HS-5 (cell line): ENCODE data around the gene CCDC177.

Source experiments
- DNase-seq: peaks from one replicate; pipeline ENCODE4 v3.0.0-alpha.2; 2012; ENCODE audit warnings: low read depth

CCDC177 gene

DNA sequence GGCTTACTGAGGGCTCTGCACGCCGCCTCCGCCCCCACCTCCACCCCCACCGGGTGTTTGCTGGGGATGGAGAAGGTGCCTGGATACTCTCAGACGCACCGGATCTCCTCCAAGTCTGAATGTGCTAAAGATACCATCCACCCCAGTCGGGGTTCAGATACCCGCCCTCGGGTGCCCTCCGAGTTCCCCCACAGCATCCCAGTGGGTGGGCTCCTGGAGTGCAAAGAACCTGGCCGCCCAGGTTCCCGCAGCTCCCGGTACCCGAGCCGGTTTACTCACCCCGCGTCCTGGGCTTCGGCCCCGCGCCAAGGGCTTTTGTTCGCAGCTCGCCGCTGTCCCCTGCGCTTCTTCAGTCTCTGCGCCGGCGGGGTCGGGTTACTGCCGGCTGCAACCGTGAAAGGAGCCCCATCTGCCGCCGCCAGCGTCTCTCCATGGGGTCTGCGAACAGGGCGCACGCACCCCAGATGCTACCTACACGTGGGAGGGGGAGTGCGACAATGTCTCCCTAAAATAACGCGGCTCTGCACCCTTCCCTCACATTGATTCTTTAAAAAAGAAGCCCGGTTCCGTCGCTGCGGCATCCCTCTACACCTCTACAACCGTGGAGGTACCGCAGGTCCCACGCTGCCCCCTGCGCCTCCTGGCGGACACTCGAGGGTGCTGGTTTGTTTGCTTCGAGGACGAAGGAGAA lies at the start of gene CCDC177:
TSS of gene CCDC177 (minus strand) at position 609 of the 691 bp plus-strand sequence. CDS start 1,249 bp downstream, outside the sequence.
- no peak for DNase-seq

DNA sequence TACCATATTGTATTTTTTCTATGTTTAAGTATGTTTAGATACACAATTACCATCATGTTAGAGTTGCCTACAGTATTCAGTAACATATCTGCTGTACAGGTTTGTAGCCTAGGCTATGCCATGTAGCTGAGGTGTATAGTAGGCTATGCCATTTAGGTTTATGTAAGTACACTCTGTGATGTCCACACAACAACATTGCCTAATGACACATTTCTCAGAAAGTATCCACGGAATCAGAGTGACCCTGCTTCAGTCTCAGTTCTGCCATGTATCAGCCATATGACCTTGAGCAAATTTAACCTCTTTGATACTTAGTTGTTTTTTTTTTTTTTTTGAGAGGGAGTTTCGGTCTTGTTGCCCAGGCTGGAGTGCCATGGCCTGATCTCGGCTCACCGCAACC lies 49.5 kb upstream of the CCDC177 start:
- DNase-seq: no peak

DNA sequence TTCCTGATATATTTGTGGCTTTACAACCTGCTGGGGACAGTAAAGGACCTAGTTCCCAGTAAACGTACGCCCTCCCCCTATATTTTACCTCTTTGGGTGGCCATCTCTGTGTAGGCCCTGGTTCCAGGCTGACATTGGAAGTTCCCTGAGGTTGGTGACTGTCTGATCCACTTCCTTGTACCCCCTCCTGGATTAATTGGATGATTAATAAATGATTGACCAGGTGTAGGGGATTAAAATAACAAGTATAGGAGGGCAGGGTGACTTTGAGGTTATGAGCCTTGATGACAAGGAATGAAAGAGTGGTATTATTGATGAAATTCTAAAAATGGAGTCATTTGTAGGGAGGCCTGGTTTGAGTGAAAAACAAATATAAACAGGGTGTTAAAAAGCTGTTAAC lies 46.3 kb upstream of the CCDC177 start:
- no peak for DNase-seq

DNA sequence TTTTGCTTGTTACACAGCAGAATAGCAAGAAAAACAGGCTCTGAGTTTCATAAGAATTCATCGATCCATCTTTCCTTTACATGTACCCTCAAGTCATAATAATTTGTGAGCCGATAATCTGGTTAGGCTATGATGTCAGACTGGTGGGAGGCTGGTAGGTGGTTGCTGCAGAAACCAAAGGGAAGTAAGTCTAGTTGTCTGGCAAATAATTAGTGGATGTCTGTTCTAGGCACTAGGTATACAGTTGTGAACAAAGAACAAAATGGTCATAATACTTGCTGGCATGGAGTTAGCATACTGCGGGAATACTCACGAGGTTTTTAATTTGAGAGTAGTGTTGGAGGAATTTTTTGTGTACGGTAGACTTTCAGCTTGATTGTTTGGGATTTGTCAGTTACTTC lies 45.5 kb upstream of the CCDC177 start:
- no peak for DNase-seq

DNA sequence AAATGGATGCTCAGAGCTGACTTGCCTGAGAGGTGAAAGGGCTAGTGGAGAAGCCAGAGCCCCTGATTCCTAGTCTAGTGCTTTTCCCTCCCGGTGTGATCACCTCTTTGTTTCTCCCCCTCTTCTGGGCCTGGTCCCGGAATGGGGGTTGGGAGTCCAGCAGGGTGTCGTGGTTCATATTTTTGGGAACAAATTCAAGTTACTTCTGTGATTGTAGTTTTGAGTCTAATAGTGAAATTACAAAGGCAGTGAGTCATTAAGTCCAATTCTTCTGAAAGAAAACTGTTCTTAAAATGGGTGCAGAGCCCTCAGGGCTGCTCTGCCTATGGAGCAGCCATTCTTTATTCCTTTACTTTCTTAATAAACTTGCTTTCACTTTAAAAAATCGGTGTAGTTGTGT lies 44.3 kb upstream of the CCDC177 start:
- DNase-seq: no peak

DNA sequence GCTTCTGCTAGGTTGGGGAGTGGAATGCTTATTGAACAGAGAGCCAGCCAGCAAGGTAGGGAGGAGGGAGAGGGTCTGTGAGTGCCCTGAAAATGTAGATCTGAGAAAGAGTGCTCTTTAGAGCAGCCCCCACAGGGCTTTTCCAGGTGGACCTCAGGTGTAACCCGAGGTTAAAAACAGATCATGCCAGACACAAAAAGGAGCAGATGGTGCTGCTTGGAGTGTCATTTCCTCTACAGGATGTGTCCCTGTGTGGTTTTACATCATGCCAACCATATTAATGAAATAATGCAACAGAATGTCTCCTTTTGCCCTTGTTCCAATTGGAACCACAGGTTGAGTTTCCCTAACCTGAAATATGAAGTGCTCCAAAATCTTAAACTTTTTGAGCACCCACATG lies 43.1 kb upstream of the CCDC177 start:
- DNase-seq: no peak

DNA sequence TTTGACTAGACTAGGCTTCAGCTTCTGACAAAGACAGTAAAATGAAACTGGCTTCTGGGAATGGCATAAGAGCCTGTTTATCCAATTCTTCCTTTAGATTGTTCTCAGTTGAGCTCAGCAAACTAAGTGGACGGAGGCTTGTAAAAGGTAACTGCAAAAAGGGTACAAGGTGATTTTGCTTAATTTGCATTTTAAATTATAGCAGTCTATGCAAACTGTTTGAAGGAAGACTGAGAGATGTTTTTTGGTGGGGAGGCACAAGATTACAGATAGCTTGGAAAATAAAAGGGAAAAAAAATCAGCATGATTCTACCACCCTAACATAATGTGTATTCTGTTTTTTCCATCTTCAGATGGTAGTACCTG lies 41.7 kb upstream of the CCDC177 start:
- DNase-seq: no peak

DNA sequence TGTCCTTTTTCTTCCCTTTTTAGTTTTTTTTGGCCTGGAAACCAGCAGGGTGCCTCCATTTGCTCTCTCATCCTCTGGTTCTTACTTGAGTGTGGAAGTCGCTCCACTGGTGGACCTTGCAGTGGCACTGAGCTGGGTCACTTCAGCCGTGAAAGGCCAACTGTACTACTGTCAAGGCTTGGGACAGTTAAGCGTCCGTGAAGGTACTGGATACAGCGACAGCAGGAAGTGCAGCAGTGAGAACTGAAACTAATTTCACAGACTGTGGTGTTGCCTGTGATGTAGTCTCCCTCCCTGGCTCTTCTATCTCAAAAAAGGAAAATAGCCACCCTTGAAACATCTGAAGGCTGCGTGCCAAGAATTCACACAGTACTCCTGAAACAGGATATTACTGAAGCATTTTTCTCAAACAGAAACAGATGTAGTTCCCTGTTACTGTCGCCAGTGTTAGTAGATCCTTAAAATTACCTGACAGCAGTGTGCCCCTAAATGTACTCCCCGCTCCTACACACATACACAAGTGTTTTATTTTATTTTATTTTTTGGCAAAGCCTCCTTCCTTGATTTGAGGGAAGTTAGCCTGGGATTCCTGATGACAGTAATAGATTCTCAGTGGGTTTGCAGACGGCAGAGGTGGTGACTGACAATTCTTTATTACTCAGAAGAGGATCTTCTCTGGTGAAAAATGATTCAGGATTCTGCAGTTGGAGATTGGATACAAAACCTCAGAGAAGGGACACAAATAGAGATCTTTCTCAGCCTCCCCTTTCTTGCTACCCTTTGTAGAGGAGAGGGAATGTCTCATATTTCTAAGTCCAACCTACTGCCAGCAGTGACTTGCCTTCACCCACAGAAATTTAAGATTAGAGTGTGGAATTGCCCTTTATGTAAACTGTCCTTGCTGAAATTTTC lies 41.1 kb upstream of the CCDC177 start:
- peak; percentile 60 for DNase-seq

DNA sequence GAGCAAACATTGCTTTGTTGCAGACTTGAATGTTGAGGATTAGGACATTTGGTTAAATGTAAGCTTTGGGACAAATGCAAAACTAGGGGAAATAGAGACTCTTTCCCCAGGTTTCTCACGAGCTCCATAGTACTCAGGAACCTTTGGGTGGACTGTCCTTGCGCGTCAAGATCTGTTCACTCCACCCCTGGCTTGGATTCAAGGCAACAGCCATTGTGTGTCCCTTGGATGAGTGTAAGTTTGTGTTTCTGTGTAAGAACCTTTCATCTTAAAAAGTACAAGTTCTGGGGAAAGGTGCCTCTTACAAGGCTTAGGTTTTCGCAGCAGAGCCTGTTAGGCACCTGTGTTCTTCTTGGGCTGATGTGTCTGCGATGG lies 40.4 kb upstream of the CCDC177 start:
- no peak for DNase-seq

DNA sequence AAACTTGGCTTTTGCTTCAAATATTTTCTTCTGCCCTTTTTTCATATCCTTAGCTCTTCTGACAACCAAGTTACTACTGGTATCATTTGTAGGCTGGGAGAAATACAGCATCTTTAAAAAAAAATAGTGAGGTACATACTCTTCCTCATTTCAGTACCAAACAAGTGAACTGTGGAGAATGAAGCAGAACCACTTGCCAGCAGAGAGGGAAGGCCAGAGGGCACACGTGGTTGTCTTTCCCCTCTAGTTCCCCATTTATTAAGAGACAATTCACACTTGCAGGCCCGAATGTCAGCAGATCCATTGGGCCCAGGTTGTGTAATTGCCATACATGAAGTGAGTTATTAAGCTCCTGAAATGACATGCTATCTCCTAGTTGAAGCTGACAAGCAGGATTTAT lies 39.9 kb upstream of the CCDC177 start:
- no peak for DNase-seq

DNA sequence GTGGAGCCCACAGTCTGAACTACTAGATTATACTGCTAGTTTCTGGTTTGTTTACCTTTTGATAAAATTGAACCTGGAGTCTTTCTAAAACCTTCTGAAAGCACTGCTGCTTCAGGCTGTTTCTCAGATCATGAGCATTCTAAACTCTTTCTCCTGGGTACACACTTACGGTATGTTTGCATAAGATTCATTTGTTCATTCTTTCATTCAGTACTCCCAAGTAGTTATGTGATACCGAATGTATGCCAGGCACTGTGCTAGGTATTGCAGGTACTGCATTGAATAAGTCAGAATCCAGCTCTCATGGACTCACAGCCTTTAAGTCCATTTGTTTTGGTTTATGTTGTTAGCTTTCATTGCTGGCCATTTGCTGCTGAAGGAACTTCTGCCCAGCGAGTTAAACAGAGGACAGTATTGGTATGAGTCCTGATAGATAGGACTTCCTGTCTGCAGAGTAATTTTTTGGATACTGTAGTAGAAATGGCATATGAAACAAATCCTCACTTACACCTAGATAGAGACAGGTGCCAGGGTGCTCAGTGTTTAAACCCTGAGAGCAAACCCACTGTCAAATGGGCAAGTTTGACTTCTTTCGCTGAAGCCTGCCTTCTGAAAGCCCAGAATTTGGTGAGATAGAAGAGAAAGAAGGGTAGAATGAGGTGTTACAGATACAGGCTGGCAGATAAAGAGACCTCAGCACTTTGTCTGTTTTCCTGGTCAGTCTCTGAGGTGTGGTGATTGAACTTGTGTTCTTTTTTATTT lies 38.8 kb upstream of the CCDC177 start:
- no peak for DNase-seq

DNA sequence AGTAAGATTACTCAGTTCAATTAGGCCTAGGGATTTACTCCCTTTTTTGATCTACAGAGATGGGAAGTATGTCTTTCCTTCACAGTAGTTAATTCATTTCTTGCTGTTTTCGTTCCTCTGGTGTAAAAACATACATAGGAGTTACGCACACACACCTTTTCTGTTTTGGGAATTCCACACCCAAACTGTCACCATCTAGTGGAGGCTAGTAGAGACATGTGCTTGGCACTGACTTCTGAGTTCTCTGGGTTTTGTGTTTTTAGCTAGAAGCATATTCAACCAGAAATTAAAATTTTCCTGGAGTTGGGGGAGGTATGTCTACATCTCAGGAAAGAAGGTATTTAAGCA lies 38.1 kb upstream of the CCDC177 start:
- no peak for DNase-seq

DNA sequence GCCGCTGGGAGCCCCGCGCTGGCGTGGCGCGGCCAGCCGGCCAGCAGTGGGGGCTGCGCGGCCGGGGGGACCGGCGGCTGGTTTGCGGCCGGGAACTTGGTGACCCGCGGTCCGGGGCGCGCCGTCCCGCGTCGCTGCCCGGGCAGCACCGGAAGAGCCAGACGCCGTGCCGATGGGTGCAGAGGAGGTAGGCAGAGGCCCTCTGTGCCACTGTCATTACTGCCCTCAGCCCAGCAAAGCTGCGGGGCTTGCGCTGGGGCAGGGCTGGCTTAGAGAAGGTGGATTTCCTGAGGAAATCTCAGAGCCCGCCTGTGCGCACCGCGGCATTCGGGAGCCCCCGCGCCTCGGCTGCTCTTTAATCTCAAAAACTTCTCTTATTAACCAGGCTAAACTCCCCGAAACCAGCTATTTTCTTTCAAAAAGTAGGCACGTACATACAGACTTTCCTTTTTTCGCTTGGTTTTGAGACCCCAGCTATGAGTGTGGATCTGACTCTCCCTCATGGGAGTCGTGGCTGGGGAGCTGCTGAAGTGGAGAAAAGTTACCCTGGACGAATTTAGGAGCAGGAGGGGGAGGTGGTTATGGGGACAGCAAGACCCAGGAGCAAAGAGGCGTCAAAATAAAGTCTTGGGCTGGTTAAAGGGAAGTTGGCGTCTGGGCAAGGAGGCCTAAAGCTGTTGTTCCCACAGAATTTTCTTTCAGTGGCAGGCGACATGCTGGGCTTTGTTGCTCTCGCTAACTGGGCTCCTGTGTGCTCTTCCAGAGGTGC lies 37.5 kb upstream of the CCDC177 start:
- DNase-seq: no peak

DNA sequence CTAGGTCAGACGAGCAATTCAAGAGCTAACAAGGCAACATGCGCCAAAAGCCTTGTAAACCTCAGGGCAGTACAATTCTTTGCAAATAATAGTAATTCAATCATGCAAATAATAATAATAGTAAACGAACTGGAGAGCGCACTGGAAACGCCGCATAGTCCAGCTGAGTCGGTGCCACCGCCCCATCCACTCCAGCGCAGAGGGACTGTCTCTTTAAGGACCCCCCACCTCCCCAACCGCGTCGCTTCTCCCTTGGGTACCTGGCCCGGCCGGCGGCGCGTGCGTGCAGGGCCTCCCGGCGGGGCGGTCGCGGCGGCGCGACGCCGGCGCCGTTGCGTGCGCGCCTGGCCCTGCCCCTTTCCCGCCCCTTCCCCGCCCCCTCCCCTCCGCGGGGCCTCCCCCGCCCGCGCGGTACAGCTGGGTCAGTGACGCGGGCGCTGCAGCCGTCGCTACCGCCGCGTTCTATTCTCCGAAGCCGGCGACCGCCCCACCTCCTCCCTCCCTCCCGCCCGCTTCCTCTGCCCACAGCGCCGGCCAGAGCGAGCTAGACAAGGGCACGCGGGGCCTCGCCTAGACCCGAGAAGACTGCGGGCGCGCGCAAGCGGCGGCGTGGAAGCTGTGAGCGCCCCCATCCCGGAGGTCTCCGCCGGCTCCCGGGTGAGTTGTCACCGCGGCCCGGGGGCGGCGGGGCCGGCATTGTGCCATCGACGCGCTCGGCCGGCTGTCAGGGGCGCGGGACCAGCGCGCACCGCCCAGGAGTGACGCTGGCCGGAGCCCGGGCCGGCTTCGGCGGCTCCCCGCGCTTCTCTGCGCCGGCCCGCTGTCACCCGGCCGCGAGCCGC lies 36.7 kb upstream of the CCDC177 start, which contains the start of gene SUSD6:
TSS of gene SUSD6 (plus strand) at position 425 of the 842 bp plus-strand sequence. CDS start 46,997 bp downstream, outside the sequence.
- no peak for DNase-seq

DNA sequence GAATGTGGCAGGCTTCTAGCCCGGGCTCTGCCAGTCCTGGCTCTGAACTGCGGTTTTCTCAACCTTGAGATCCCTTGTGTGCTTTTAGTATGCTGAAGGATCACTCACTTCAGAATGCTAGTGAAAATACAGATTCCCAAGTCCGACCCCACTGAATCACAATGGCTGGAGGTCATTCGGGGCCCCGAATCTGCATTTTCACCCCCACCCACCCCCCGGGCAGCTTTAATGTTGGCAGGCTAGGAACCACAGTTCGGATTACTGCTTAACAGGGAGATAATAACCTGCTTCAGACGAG lies 36.2 kb upstream of the CCDC177 start:
- no peak for DNase-seq

DNA sequence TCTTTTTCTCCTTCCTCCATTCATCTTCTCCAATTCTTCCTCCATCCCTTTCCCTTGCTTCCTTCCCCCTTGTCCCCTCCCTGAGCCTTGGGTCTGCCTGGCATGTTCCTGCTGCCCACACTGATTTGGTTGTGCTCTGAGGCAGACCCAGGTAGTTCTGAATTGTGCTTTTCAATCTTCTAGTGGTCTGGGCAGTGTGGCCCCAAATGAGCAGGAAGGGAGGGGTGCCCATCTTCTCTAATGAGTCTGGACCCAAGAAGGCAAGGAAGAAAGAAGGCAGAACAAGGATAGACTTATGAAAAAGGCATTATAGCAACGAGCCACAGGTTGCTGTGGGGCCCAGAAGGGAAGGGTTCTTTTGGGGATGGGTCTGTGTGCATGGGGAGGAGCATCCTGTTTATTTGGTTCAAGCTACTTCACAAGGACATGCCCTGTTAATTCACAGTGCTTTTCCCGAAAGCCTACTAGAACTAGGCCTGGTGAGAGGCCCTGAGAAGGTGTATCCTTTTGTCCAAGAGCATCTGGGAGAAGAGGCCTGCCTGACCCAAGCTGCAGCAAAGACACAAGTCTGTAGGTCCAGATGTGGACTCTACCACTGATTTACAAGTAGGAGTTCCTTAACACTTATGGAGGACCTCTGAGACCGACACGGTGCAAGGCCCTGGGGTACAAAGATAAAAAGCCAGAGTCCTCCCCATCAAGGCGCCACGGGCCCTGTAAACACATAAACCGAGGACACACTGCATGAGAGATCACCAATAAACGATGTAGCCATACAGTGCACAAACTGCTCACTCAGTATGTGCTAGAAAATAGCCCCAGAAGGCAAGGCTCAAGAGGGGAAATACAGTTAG lies 35.6 kb upstream of the CCDC177 start:
- DNase-seq: no peak

DNA sequence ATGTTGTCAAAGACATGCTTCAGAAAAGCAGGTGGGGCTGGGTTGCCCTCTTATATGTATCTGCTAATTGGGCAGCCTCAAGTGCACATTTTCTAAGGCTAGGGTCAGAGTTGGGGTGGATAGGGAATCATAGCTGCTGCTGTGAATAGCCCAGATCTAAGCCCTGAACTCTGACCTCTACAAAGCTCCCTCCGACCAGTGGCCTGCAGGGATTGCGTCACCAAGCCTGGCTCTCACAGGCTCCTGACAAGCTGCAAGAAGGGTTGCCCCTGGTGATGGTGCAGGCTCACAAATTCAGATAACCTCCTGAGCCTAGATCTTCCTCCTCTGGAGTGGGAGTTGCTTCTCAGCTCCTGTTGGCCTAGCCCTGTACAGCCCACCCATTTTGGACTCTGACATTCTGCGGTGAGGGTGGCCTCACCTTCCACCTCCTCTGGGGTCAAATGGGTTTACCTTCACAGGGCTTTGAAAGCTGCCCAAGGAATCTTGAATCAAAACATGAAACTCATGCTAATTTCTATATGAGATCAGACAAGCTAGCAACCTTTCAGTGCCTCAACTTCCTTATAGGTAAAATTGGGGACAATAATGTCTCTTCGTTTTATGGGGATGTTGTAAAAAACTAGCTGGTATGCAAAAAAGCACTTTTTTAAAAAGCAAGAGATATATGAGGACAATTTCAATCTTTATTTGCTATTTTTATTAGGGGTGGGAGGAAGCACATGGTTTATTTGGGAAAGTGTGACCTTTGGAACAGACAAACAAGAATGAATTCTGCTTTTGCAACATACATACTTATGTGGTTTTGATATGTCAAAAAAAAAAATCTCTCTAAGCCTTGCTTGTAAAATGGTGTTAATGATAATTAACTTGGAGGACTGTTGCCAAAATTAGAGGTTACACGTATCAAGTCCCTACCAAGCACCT lies 31.9 kb upstream of the CCDC177 start:
- no peak for DNase-seq

DNA sequence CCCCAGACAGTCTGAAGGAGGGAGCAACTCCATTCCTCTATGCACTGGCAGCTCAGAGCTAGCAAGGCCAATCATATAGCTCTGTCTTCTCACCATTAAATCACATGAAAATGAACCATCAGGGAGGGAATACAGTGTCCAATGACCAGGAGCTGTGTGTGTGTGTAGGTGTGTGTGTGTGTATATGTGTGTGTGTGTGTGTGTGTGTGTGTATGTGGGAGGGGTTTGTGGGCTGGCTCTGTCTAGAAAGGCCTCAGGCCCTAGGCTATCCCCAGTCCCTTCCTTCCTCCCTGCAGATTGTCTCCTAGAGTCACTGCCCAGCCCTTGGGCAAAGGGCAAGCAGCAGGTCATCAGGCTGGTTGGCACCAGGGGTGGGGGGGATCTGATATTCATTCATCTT lies 31.1 kb upstream of the CCDC177 start:
- DNase-seq: no peak

DNA sequence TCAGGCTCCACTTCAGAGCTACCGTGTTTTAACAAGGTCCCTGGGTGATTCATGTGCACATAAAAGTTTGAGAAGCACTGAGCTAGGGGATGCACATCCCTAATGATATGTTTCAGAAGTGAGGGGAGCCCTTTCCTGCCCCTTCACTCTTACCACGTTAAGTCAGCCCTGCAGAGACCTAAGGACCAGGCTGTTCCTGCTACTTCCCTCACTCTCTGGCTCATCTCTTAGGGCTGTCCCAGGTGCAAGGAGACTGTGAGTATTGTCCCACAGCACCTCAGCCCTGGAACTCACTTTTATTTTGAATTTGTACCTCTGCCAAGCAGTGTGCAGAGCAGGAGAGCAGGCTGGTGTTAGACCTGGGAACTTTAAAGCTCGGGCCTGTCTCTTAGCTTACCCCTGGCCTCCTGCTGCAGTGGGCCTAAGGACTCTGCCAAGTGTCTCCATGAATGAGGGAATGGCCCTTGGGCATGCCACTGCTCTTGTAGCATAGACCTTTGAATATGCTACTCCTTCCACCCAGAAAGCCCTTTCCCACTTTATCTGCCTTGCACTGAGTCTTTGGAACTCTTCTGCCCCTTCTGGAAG lies 25.7 kb upstream of the CCDC177 start:
- DNase-seq: no peak
